Kidney epithelial cell (primary cell): ENCODE measurements around the gene CBLN4. TPM values are rescaled to one million over a fixed set of nuclear protein-coding genes. Genes with fewer than 3 reads are reported as not detected.

Experiments
- DNase-seq: peaks from one replicate; pipeline ENCODE4 v3.0.0-alpha.2; 2010; ENCODE audit warnings: low read depth
- H3K27me3 ChIP-seq: 2 replicates; pipeline ENCODE4 v1.6.0; 2011; ENCODE audit warnings: low read length; ENCODE audit not compliant: control insufficient read depth, insufficient read depth
- H3K36me3 ChIP-seq: 2 replicates; pipeline ENCODE4 v1.5.1; 2011; ENCODE audit warnings: low read length; ENCODE audit not compliant: control insufficient read depth, insufficient read depth
- H3K4me3 ChIP-seq: 2 replicates; pipeline ENCODE4 v1.5.1; 2011; ENCODE audit warnings: low read depth, mild to moderate bottlenecking, control low read depth, low read length
- total RNA-seq: library from RNA; depleted of rRNA; stranded (reverse); fragments of >200 nt; gene quantifications from 2 replicates; pipeline ENCODE4 v1.2.3, GENCODE V29; 2015
- TF ChIP-seq, protein P1 (sequence below): IDR thresholded peaks from 2 replicates; pipeline ENCODE4 v1.5.1; 2011; ENCODE audit warnings: mild to moderate bottlenecking, moderate library complexity, low read length, control low read depth, inconsistent platforms; ENCODE audit not compliant: insufficient read depth, poor library complexity, severe bottlenecking

The CBLN4 gene
- total RNA-seq, 1 donor from 2014 or later: not detected

DNA sequence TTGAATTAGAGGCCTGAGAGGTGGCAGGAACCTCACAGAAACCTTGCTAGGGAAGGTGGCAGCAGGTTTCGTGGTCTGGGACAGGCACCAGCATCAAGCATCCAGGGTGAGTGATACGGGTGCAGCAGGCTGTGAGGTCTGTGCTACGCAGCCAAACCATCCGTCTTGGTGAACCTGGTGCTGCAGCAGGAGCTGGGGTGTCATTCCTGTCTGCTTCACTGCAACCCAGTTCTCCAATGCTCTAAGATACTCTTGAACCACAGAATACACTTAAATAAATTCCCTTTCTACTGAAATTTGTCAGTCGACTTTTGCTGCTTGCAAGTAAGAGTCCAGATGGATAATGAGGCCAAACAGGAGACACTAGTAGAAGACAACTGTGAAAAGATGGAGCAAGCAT is 9.7 kb upstream of the CBLN4 start:
- no peak for DNase-seq
- H3K27me3 ChIP-seq: no peaks in the 10 kb centered on the region
- H3K36me3 ChIP-seq: no peaks in the 10 kb centered on the region
- no peak overlapping the region for H3K4me3 ChIP-seq
- TF ChIP-seq, protein P1, sequence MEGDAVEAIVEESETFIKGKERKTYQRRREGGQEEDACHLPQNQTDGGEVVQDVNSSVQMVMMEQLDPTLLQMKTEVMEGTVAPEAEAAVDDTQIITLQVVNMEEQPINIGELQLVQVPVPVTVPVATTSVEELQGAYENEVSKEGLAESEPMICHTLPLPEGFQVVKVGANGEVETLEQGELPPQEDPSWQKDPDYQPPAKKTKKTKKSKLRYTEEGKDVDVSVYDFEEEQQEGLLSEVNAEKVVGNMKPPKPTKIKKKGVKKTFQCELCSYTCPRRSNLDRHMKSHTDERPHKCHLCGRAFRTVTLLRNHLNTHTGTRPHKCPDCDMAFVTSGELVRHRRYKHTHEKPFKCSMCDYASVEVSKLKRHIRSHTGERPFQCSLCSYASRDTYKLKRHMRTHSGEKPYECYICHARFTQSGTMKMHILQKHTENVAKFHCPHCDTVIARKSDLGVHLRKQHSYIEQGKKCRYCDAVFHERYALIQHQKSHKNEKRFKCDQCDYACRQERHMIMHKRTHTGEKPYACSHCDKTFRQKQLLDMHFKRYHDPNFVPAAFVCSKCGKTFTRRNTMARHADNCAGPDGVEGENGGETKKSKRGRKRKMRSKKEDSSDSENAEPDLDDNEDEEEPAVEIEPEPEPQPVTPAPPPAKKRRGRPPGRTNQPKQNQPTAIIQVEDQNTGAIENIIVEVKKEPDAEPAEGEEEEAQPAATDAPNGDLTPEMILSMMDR: no peak

DNA sequence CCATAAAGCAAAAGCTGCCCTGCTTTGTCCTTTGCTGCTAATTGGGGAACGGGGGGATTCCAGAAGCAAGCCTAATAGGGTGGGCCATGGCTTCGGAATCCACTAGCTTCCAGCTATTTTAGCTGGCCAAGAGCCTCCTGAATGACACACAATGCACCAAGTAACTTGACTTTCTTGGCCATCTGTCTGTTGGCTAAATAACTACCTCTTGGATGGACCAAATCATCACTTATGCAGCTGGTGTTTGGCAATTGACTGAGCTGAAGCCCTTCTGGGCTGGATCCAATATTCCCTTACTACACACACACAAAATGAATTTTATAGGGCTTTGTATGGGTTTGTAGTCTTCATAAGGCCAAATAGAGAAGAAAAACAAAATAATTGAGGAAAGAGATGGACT is 8.8 kb upstream of the CBLN4 start:
- DNase-seq: no peak
- TF ChIP-seq, protein P1: no peak
- no peaks in the 10 kb centered on the region for H3K36me3 ChIP-seq
- H3K27me3 ChIP-seq: no peaks in the 10 kb centered on the region
- H3K4me3 ChIP-seq: no peak overlapping the region

DNA sequence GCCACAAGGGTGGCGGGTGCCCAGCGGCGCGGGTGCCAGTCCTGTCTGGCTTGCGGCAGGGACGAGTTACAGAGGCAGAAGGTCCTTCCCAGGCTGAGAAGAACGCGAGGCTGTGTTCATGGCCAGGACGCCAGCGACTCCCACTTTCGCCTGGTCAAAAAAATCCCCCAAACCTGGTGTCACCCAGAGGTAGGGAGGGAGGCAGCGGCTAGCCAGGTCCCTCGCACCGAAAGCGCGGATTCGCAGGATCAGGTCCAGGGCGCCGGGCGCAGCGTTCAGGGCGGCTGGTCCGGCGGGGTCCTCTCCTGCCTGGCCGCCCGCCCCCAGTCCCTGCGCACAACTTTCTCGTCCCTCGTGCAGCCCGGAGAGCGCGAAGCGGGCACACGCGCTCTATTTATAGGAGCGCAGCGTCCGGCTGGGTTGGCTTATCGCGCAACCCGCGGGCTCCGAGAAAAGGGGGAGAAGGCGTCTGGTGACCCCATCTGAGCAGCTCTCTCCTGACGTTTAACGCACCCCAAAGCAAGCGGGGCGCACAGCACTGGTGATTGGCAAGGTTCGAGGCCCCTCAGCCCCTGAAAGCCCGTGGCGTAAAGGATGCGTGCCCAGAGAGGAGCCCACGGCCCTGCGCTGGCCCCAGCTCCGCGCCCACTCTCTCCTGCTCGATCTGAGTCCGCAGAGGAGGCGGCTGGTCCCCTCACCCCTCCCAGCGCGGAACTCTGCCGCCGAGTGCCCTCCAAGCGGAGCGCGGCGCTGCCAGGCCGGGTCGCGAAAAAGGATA is 519 bp downstream of the CBLN4 start:
- Histone ChIP-seq H3K27me3 (peaks cover 37% of the 10 kb centered on the region), H3K36me3 (no peaks in the 10 kb centered on the region), H3K4me3 (no peak overlapping the region)
- TF ChIP-seq, protein P1: no peak
- DNase-seq: no peak

DNA sequence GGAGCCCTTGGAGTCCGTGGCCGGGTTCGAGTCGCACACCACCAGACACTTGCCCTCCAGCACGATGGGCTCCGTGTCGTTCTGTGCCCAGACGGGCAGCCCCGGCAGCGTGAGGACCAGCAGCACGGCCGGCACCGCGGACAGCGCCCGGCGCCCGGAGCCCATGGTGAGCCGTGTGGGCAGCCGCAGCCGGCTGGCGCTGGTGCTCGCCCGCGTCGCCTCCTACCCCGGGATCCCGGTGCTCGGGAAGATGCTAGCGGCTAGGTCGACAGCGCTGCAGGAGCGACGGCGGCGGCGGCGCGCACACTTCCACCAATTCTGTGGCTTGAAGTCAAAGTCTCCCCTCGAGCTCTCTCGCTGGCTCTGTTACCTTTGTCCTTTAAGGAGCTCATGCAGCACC is 1.3 kb downstream of the CBLN4 start:
- H3K27me3 ChIP-seq: peaks cover 37% of the 10 kb centered on the region
- TF ChIP-seq, protein P1: no peak
- no peak for DNase-seq
- no peaks in the 10 kb centered on the region for H3K36me3 ChIP-seq
- no peak overlapping the region for H3K4me3 ChIP-seq

DNA sequence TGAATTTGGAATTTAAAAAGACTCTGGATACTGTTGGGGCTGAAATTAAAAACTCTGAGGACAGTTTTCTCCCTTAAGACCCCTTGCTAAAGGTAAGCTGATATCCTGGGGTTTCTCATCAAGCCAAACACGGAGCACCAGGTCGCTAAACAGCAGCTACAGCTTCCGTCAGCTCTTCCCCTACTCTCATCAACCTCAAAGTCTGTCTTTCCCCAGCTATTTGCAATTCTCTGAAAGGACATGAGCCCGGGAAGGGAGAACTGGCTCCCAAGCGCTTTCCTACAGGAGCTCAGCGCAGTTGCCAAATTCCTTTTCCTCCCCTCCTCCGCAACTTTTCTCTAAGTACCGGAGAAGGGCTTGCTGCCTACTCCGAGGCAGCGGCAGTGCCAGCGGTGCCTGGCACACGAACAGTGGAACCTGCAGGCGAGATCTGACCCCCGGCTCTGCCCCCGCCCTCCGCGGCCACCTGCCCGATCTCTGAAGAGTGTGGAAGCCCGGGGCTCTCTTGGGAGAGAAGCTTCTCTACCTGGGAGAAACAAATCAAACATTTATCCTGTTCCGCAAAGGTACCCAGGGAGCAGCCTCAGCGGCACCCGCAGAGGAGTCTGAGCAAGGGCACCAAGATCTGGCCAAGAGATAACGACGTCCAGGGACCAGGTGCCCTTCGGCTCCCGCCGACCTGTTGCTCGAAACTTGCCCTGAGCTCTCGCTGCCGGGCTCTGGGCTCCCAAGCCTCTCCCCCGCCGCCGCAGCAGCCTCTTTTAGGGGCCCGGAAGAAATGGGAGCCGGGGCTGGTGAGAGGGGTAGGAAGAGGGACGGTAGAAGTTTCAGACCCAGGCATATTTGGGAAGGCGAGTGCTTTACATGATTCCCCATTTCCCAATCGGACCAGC is 2.2 kb downstream of the CBLN4 start:
- H3K27me3 ChIP-seq: peaks cover 37% of the 10 kb centered on the region
- DNase-seq: no peak
- TF ChIP-seq, protein P1: no peak

More for the DNA sequence above, 2.2 kb downstream of the CBLN4 start:
- no peaks in the 10 kb centered on the region for H3K36me3 ChIP-seq
- H3K4me3 ChIP-seq: no peak overlapping the region
